ENCODE data around the gene PRICKLE3. TPM values are rescaled to one million over a fixed set of nuclear protein-coding genes. Genes with fewer than 3 reads are reported as not detected.
A peak's percentile ranks its signal among the peaks of the same experiment; 100 is the strongest.

PRICKLE3 gene
- total RNA-seq, 2 experiments from 2014 or later, result 1.8 to 2.3 TPM

- Histone ChIP-seq H3K4me1 (ENCODE audit: insufficient read depth, low read length) (peaks cover 42% of the 10 kb centered on the region), H3K36me3 (ENCODE audit: insufficient read depth, low read length) (peaks cover 24% of the 10 kb centered on the region), H3K27me3 (ENCODE audit: control insufficient read depth in 1 of 2, insufficient read depth in 2 of 2, low read length in 2 of 2) (no peaks in the 10 kb centered on the region), H3K4me3 (ENCODE audit: low read length) (peak overlapping the region; percentile 81), H3K9me3 (ENCODE audit: control insufficient read depth in 1 of 2, insufficient read depth in 1 of 2, low read length in 2 of 2) (no peaks in the 10 kb centered on the region), H3K27ac (ENCODE audit: low read depth in 1 of 2, low read length in 2 of 2) (peak overlapping the region; percentile 50 to 62)
- Mint-ChIP-seq H3K4me3 (peak overlapping the region; percentile 91), H3K27ac (peak overlapping the region; percentile 84), H3K27me3 (no peaks in the 10 kb centered on the region), H3K4me1 (ENCODE audit: low read depth) (peaks cover 33% of the 10 kb centered on the region), H3K9me3 (no peaks in the 10 kb centered on the region), H3K36me3 (ENCODE audit: low read depth) (peaks cover 29% of the 10 kb centered on the region)
- ATAC-seq (ENCODE audit: poor library complexity) (peak; percentile 68), DNase-seq (peak in 13 of 14 experiments; percentile 34 to 83 (median 62))
- CTCF ChIA-PET, result interaction anchor here (1.1 to 1.4 kb wide), 2 partner anchors 8 to 16 kb away, joined by 3 to 6 read pairs; no protein-coding TSS in a partner anchor
- no peak for TF ChIP-seq CTCF (IDR thresholded peaks at IDR 0.05)
- intact Hi-C loops (cut with DNase I, micrococcal nuclease), result no loop called here
- POLR2A ChIA-PET, result interaction anchor here (0.7 to 1.5 kb wide), 3 partner anchors 9 to 100 kb away, joined by 3 read pairs; no protein-coding TSS in a partner anchor
Observed at GRCh38 chrX:49172280-49172780, 13.8 kb downstream of the PRICKLE3 start.

- Mint-ChIP-seq H3K4me1 (ENCODE audit: low read depth) (peaks cover 36% of the 10 kb centered on the region), H3K4me3 (peak within 1 kb of the TSS; percentile 91), H3K9me3 (no peaks in the 10 kb centered on the region), H3K36me3 (ENCODE audit: low read depth) (peaks cover 28% of the 10 kb centered on the region), H3K27me3 (no peaks in the 10 kb centered on the region), H3K27ac (peak within 1 kb of the TSS; percentile 84)
- Histone ChIP-seq H3K9me3 (ENCODE audit: control insufficient read depth in 1 of 2, insufficient read depth in 1 of 2, low read length in 2 of 2) (no peaks in the 10 kb centered on the region), H3K27me3 (ENCODE audit: control insufficient read depth in 1 of 2, insufficient read depth in 2 of 2, low read length in 2 of 2) (no peaks in the 10 kb centered on the region), H3K36me3 (ENCODE audit: insufficient read depth, low read length) (peaks cover 24% of the 10 kb centered on the region), H3K4me1 (ENCODE audit: insufficient read depth, low read length) (peaks cover 42% of the 10 kb centered on the region), H3K4me3 (ENCODE audit: low read length) (peak within 1 kb of the TSS; percentile 81), H3K27ac (ENCODE audit: low read depth in 1 of 2, low read length in 2 of 2) (peak within 1 kb of the TSS; percentile 50 to 62)
- peak; percentile 49 for ATAC-seq (ENCODE audit: poor library complexity)
- peak in 13 of 14 experiments; percentile 36 to 84 (median 69) for DNase-seq
- intact Hi-C loops (cut with DNase I, micrococcal nuclease), result no loop called here
- no peak for TF ChIP-seq CTCF (IDR thresholded peaks at IDR 0.05)
- ChIA-PET POLR2A (interaction anchor here (0.7 to 1.5 kb wide), 6 partner anchors 8 to 597 kb away, joined by 3 to 7 read pairs (median 3); partner anchors contain the start of genes RBM3 and WDR45), CTCF (interaction anchor here (1.0 to 1.4 kb wide), 3 partner anchors 8 to 16 kb away, joined by 3 to 6 read pairs (median 3); no protein-coding TSS in a partner anchor)
Observed at GRCh38 chrX:49171752-49172279, 14.4 kb downstream of the PRICKLE3 start, which contains the start of gene PLP2. TSS of gene PLP2 (plus strand) at chrX:49171898. CDS start at chrX:49172001, 103 bp downstream.

- peak overlapping the region; percentile 72 to 78 for H3K27ac ChIP-seq (ENCODE audit: low read depth in 1 of 2, low read length in 2 of 2)
- no peak for ATAC-seq (ENCODE audit: poor library complexity)
- TF ChIP-seq CTCF (IDR thresholded peaks at IDR 0.05), result no peak
- peak overlapping the region; percentile 56 for H3K4me3 ChIP-seq (ENCODE audit: low read length)
- no peaks in the 10 kb centered on the region for H3K27me3 ChIP-seq (ENCODE audit: control insufficient read depth in 1 of 2, insufficient read depth in 2 of 2, low read length in 2 of 2)
- no peaks in the 10 kb centered on the region for H3K36me3 Mint-ChIP-seq (ENCODE audit: low read depth)
- intact Hi-C loops (cut with DNase I, micrococcal nuclease), result no loop called here
- peak overlapping the region; percentile 86 for H3K27ac Mint-ChIP-seq
- H3K9me3 ChIP-seq (ENCODE audit: control insufficient read depth in 1 of 2, insufficient read depth in 1 of 2, low read length in 2 of 2), result no peaks in the 10 kb centered on the region
- peak overlapping the region; percentile 80 for H3K4me3 Mint-ChIP-seq
- peaks cover 62% of the 10 kb centered on the region for H3K4me1 ChIP-seq (ENCODE audit: insufficient read depth, low read length)
- ChIA-PET POLR2A (interaction anchor here (1.3 to 6.0 kb wide), 5 partner anchors 13 to 366 kb away, joined by 3 to 50 read pairs (median 8); partner anchors contain the start of genes OTUD5 and WDR45), CTCF (interaction anchor here (1.3 to 3.2 kb wide), 3 partner anchors 12 to 25 kb away, joined by 5 to 15 read pairs (median 6); no protein-coding TSS in a partner anchor)
- no peaks in the 10 kb centered on the region for H3K27me3 Mint-ChIP-seq
- no peak for DNase-seq
- no peaks in the 10 kb centered on the region for H3K36me3 ChIP-seq (ENCODE audit: insufficient read depth, low read length)
- H3K9me3 Mint-ChIP-seq, result no peaks in the 10 kb centered on the region
- peaks cover 34% of the 10 kb centered on the region for H3K4me1 Mint-ChIP-seq (ENCODE audit: low read depth)
Observed at GRCh38 chrX:49167740-49168108, 18.4 kb downstream of the PRICKLE3 start.
